ENCODE results near the gene PCNT. TPM values are rescaled to one million over a fixed set of nuclear protein-coding genes. Genes with fewer than 3 reads are reported as not detected.
"Not testable (repeated sequence)": the region's sequence is repeated elsewhere in the genome, so short reads cannot be mapped to it uniquely, and the experiment has no call there.

Gene PCNT
- total and polyA plus RNA-seq, 2 donors (not counting 1 experiment from before 2014, with no cell fraction given), result 20.3 to 58.1 TPM

DNA sequence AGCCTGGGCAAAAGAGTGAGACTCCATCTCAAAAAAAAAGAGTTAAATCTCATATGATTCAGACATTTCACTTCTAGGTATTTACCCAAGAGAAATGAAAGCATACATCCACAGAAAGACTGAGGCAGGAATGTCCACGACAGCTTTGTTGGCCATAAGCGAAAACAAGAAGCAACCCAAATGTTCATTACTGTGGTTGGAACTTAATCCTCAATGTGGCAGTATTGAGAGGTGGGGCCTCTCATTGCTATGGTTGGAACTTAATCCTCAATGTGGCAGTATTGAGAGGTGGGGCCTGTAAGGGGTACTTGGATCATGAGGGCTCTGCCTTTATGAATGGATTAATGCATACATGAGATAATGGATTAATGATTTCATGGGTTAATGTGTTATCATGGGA is 15.5 kb upstream of the PCNT start:
- H3K4me3 ChIP-seq (ENCODE audit: control extremely low read depth in 1 of 5, extremely low read depth in 1 of 5, insufficient read depth in 1 of 5, low read depth in 2 of 5, low read length in 4 of 5), result no peak overlapping the region
- CTCF ChIA-PET, result interaction anchor here (0.5 kb wide), 1 partner anchor 30 kb away, joined by 3 read pairs; no protein-coding TSS in a partner anchor
- DNase-seq (no peak), ATAC-seq (ENCODE audit: low read depth) (no peak)
- peaks cover 3 to 5% of the 10 kb centered on the region in 2 experiments for H3K36me3 ChIP-seq (replicated peaks in 1 of 2; ENCODE audit: control extremely low read depth in 1 of 2, control insufficient read depth in 1 of 2, extremely low read depth in 1 of 2, insufficient read depth in 2 of 2, low read length in 1 of 2)
- H2AFZ ChIP-seq (ENCODE audit: insufficient read depth, low read depth, low read length, poor library complexity, severe bottlenecking), result no peak overlapping the region
- H3K4me1 ChIP-seq (ENCODE audit: control insufficient read depth in 2 of 2, insufficient read depth in 2 of 2, low read length in 2 of 2), result no peaks in the 10 kb centered on the region
- WGBS (ENCODE audit: insufficient coverage), result 100% methylated on average over 2 of the region's 2 CpGs
- no peaks in the 10 kb centered on the region for H4K20me1 ChIP-seq (ENCODE audit: control insufficient read depth, insufficient read depth, low read length, poor library complexity, severe bottlenecking)
- H3K27ac Mint-ChIP-seq, result no peak overlapping the region
- no peak overlapping the region for H3K9ac ChIP-seq (ENCODE audit: low read length)
- intact Hi-C loops (cut with micrococcal nuclease), result no loop called here
- no peak overlapping the region for H3K4me2 ChIP-seq (replicated peaks; ENCODE audit: low read depth, low read length, poor library complexity, severe bottlenecking)
- no peaks in the 10 kb centered on the region for H3K4me1 Mint-ChIP-seq
- H3K27me3 ChIP-seq (replicated peaks in 1 of 4; ENCODE audit: control extremely low read depth in 1 of 4, control insufficient read depth in 3 of 4, insufficient read depth in 4 of 4, low read length in 3 of 4), result no peaks in the 10 kb centered on the region
- H3K9me3 Mint-ChIP-seq (ENCODE audit: insufficient read depth), result no peaks in the 10 kb centered on the region
- H3K4me3 Mint-ChIP-seq, result no peak overlapping the region
- no peaks in the 10 kb centered on the region for H3K27me3 Mint-ChIP-seq
- POLR2A ChIA-PET, result no interaction called here
- no peaks in the 10 kb centered on the region for H3K9me3 ChIP-seq (ENCODE audit: control extremely low read depth in 1 of 3, control insufficient read depth in 2 of 3, insufficient read depth in 1 of 3, low read length in 2 of 3)
- TF ChIP-seq, protein P1, sequence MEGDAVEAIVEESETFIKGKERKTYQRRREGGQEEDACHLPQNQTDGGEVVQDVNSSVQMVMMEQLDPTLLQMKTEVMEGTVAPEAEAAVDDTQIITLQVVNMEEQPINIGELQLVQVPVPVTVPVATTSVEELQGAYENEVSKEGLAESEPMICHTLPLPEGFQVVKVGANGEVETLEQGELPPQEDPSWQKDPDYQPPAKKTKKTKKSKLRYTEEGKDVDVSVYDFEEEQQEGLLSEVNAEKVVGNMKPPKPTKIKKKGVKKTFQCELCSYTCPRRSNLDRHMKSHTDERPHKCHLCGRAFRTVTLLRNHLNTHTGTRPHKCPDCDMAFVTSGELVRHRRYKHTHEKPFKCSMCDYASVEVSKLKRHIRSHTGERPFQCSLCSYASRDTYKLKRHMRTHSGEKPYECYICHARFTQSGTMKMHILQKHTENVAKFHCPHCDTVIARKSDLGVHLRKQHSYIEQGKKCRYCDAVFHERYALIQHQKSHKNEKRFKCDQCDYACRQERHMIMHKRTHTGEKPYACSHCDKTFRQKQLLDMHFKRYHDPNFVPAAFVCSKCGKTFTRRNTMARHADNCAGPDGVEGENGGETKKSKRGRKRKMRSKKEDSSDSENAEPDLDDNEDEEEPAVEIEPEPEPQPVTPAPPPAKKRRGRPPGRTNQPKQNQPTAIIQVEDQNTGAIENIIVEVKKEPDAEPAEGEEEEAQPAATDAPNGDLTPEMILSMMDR (IDR thresholded peaks at IDR 0.05), result no peak
- no peak for TF ChIP-seq EZH2 (IDR thresholded peaks at IDR 0.05; ENCODE audit: borderline replicate concordance, insufficient read depth, low read depth, low read length, poor library complexity, severe bottlenecking)
- H3K79me2 ChIP-seq (ENCODE audit: control insufficient read depth, insufficient read depth, low read length), result no peaks in the 10 kb centered on the region
- H3K27ac ChIP-seq (ENCODE audit: low read length in 2 of 2), result no peak overlapping the region

GRCh38 chr21:46310260-46310659 is 13.7 kb upstream of the PCNT start:
- H3K9me3 Mint-ChIP-seq (ENCODE audit: insufficient read depth); H3K4me3 ChIP-seq (ENCODE audit: control extremely low read depth in 1 of 5, extremely low read depth in 1 of 5, insufficient read depth in 1 of 5, low read depth in 2 of 5, low read length in 4 of 5); H3K27me3 Mint-ChIP-seq; H3K27ac ChIP-seq (ENCODE audit: low read length in 2 of 2); H4K20me1 ChIP-seq (ENCODE audit: control insufficient read depth, insufficient read depth, low read length, poor library complexity, severe bottlenecking); H3K79me2 ChIP-seq (ENCODE audit: control insufficient read depth, insufficient read depth, low read length); H2AFZ ChIP-seq (ENCODE audit: insufficient read depth, low read depth, low read length, poor library complexity, severe bottlenecking); H3K4me2 ChIP-seq (replicated peaks; ENCODE audit: low read depth, low read length, poor library complexity, severe bottlenecking); H3K36me3 ChIP-seq (replicated peaks in 1 of 2; ENCODE audit: control extremely low read depth in 1 of 2, control insufficient read depth in 1 of 2, extremely low read depth in 1 of 2, insufficient read depth in 2 of 2, low read length in 1 of 2); POLR2A ChIA-PET; H3K27me3 ChIP-seq (replicated peaks in 1 of 4; ENCODE audit: control extremely low read depth in 1 of 4, control insufficient read depth in 3 of 4, insufficient read depth in 4 of 4, low read length in 3 of 4); H3K4me1 ChIP-seq (ENCODE audit: control insufficient read depth in 2 of 2, insufficient read depth in 2 of 2, low read length in 2 of 2); H3K9ac ChIP-seq (ENCODE audit: low read length); H3K27ac Mint-ChIP-seq; ATAC-seq (ENCODE audit: low read depth); CTCF ChIA-PET; H3K9me3 ChIP-seq (ENCODE audit: control extremely low read depth in 1 of 3, control insufficient read depth in 2 of 3, insufficient read depth in 1 of 3, low read length in 2 of 3); H3K4me3 Mint-ChIP-seq; DNase-seq; H3K4me1 Mint-ChIP-seq; intact Hi-C loops (cut with micrococcal nuclease): not testable (repeated sequence)
- WGBS (ENCODE audit: insufficient coverage), result 100% methylated on average over 4 of the region's 8 CpGs

Data from B cell (primary cell).